ENCODE data around the gene FBXW12.

FBXW12 gene

GRCh38 chr3:48433472-48434118, 61.6 kb downstream of the FBXW12 start:
- Histone ChIP-seq H3K9me3 (no peaks in the 10 kb centered on the region), H3K36me3 (peaks cover 30% of the 10 kb centered on the region), H3K4me3 (no peak overlapping the region), H4K20me1 (no peaks in the 10 kb centered on the region), H3K4me2 (no peak overlapping the region), H3K27me3 (no peaks in the 10 kb centered on the region), H3K27ac (no peak overlapping the region), H3K9ac (peak overlapping the region; percentile 46; the same call in 1 of the 2 replicates), H3K4me1 (peaks cover 32% of the 10 kb centered on the region)
- TF ChIP-seq Cebpa-rat (IDR thresholded peaks at IDR 0.05) = no peak

- H3K4me2 ChIP-seq = no peak overlapping the region
- H3K27me3 ChIP-seq = no peaks in the 10 kb centered on the region
- H3K27ac ChIP-seq = 0 out of 2 replicates have a peak overlapping the region, but pooled peaks have one; percentile 2
- peak overlapping the region; percentile 46; the same call in 1 of the 2 replicates for H3K9ac ChIP-seq
- H3K36me3 ChIP-seq = peaks cover 30% of the 10 kb centered on the region
- H4K20me1 ChIP-seq = no peaks in the 10 kb centered on the region
- peaks cover 43% of the 10 kb centered on the region for H3K4me1 ChIP-seq
- TF ChIP-seq Cebpa-rat (IDR thresholded peaks at IDR 0.05) = no peak
- no peaks in the 10 kb centered on the region for H3K9me3 ChIP-seq
- no peak overlapping the region for H3K4me3 ChIP-seq
Observed at GRCh38 chr3:48434591-48435222, 62.7 kb downstream of the FBXW12 start.

GRCh38 chr3:48435223-48435595, 63.2 kb downstream of the FBXW12 start:
- no peak for TF ChIP-seq Cebpa-rat (IDR thresholded peaks at IDR 0.05)
- Histone ChIP-seq H4K20me1 (no peaks in the 10 kb centered on the region), H3K9me3 (no peaks in the 10 kb centered on the region), H3K27me3 (no peaks in the 10 kb centered on the region), H3K9ac (peak overlapping the region; percentile 46; the same call in 1 of the 2 replicates), H3K27ac (0 out of 2 replicates have a peak overlapping the region, but pooled peaks have one; percentile 2), H3K4me1 (peaks cover 39% of the 10 kb centered on the region), H3K4me3 (no peak overlapping the region), H3K4me2 (no peak overlapping the region), H3K36me3 (peaks cover 30% of the 10 kb centered on the region)

GRCh38 chr3:48435774-48436476, 63.9 kb downstream of the FBXW12 start:
- 0 out of 2 replicates have a peak overlapping the region, but pooled peaks have one; percentile 18 for H3K9ac ChIP-seq
- H3K27ac ChIP-seq = peak overlapping the region; percentile 37; the same call in 1 of the 2 replicates
- peak overlapping the region; percentile 56 for H3K4me2 ChIP-seq
- TF ChIP-seq Cebpa-rat (IDR thresholded peaks at IDR 0.05) = no peak
- peaks cover 7% of the 10 kb centered on the region for H4K20me1 ChIP-seq
- H3K9me3 ChIP-seq = no peaks in the 10 kb centered on the region
- peaks cover 34% of the 10 kb centered on the region for H3K4me1 ChIP-seq
- no peak overlapping the region for H3K4me3 ChIP-seq
- no peaks in the 10 kb centered on the region for H3K27me3 ChIP-seq
- peaks cover 30% of the 10 kb centered on the region for H3K36me3 ChIP-seq

- H3K36me3 ChIP-seq = peaks cover 31% of the 10 kb centered on the region
- peaks cover 39% of the 10 kb centered on the region for H3K4me1 ChIP-seq
- H3K9me3 ChIP-seq = no peaks in the 10 kb centered on the region
- peak overlapping the region; percentile 37; the same call in 1 of the 2 replicates for H3K27ac ChIP-seq
- peak overlapping the region; percentile 56 for H3K4me2 ChIP-seq
- H3K4me3 ChIP-seq = no peak overlapping the region
- H3K9ac ChIP-seq = 0 out of 2 replicates have a peak overlapping the region, but pooled peaks have one; percentile 18
- no peaks in the 10 kb centered on the region for H3K27me3 ChIP-seq
- no peak for TF ChIP-seq Cebpa-rat (IDR thresholded peaks at IDR 0.05)
- H4K20me1 ChIP-seq = peaks cover 12% of the 10 kb centered on the region
Observed at GRCh38 chr3:48436477-48436787, 64.4 kb downstream of the FBXW12 start.

GRCh38 chr3:48436855-48437254, 64.8 kb downstream of the FBXW12 start:
- Histone ChIP-seq H3K36me3 (peaks cover 36% of the 10 kb centered on the region), H3K27me3 (no peaks in the 10 kb centered on the region), H3K4me3 (no peak overlapping the region), H4K20me1 (peaks cover 16% of the 10 kb centered on the region), H3K9me3 (no peaks in the 10 kb centered on the region), H3K27ac (peak overlapping the region; percentile 37; the same call in 1 of the 2 replicates), H3K4me2 (peak overlapping the region; percentile 56), H3K4me1 (peaks cover 43% of the 10 kb centered on the region), H3K9ac (no peak overlapping the region)
- no peak for TF ChIP-seq Cebpa-rat (IDR thresholded peaks at IDR 0.05)

- Histone ChIP-seq H4K20me1 (peaks cover 25% of the 10 kb centered on the region), H3K27ac (no peak overlapping the region), H3K9me3 (no peaks in the 10 kb centered on the region), H3K4me3 (no peak overlapping the region), H3K4me2 (no peak overlapping the region), H3K9ac (peak overlapping the region; percentile 21; the same call in 1 of the 2 replicates), H3K27me3 (no peaks in the 10 kb centered on the region), H3K4me1 (peaks cover 47% of the 10 kb centered on the region), H3K36me3 (peaks cover 36% of the 10 kb centered on the region)
- TF ChIP-seq Cebpa-rat (IDR thresholded peaks at IDR 0.05) = no peak
Observed at GRCh38 chr3:48437812-48438211, 65.8 kb downstream of the FBXW12 start.

GRCh38 chr3:48439820-48440589, 68.0 kb downstream of the FBXW12 start, which contains the start of the genes CCDC51 and TMA7:
Gene CCDC51 (minus strand): TSS chr3:48440119. CDS start chr3:48435128, 4,991 bp downstream.
Gene TMA7 (plus strand): TSS chr3:48440257. CDS start chr3:48440297, 40 bp downstream.
- H3K9me3 ChIP-seq = no peaks in the 10 kb centered on the region
- TF ChIP-seq Cebpa-rat (IDR thresholded peaks at IDR 0.05) = no peak
- peak within 1 kb of the TSS; percentile 90 for H3K27ac ChIP-seq
- peaks cover 37% of the 10 kb centered on the region for H4K20me1 ChIP-seq
- H3K9ac ChIP-seq = peak within 1 kb of the TSS; percentile 92
- H3K4me3 ChIP-seq = peak within 1 kb of the TSS; percentile 92
- peaks cover 35% of the 10 kb centered on the region for H3K36me3 ChIP-seq
- no peaks in the 10 kb centered on the region for H3K27me3 ChIP-seq
- H3K4me1 ChIP-seq = peaks cover 41% of the 10 kb centered on the region
- peak within 1 kb of the TSS; percentile 85 for H3K4me2 ChIP-seq

GRCh38 chr3:48440590-48440958, 68.6 kb downstream of the FBXW12 start:
- Histone ChIP-seq H4K20me1 (peaks cover 37% of the 10 kb centered on the region), H3K4me1 (peaks cover 44% of the 10 kb centered on the region), H3K9me3 (no peaks in the 10 kb centered on the region), H3K27me3 (no peaks in the 10 kb centered on the region), H3K27ac (peak overlapping the region; percentile 90), H3K4me2 (peak overlapping the region; percentile 85), H3K4me3 (peak overlapping the region; percentile 92), H3K36me3 (peaks cover 35% of the 10 kb centered on the region), H3K9ac (peak overlapping the region; percentile 92)
- TF ChIP-seq Cebpa-rat (IDR thresholded peaks at IDR 0.05) = no peak
